Activated CD8-positive, alpha-beta T cell treated with anti-CD3 and anti-CD28 coated beads, Interleukin-2, amount 10 ng/mL, durations not matched to agents 7 days and 5 days (primary cell): ENCODE measurements around the gene ZMYND15. TPM values are rescaled to one million over a fixed set of nuclear protein-coding genes. Genes with fewer than 3 reads are reported as not detected.
A peak's percentile ranks its signal among the peaks of the same experiment; 100 is the strongest.

Experiments used
- ATAC-seq: fragments of 150-1000 bp; cut with Tn5 transposase; one replicate; pipeline ENCODE4 v1.10.0; 2021; ENCODE audit warnings: moderate library complexity
- CTCF ChIA-PET: fragments of 350-600 bp; sonication (Branson Sonifier 250); formaldehyde crosslinking; loops from one replicate; lab custom pipeline; 2021; ENCODE audit warnings: antibody characterized with exemption; lab: Charles Lee
- POLR2A ChIA-PET: fragments of 350-600 bp; sonication (Branson Sonifier 250); formaldehyde crosslinking; loops from one replicate; lab custom pipeline; 2021; ENCODE audit warnings: antibody characterized with exemption; lab: Charles Lee
- DNase-seq: peaks from one replicate; pipeline ENCODE4 v3.0.0-alpha.2; 2020
- H3K27ac Mint-ChIP-seq: one replicate; pipeline ENCODE4 v1.8.0; 2021; ENCODE audit warnings: mild to moderate bottlenecking, mixed read lengths
- H3K27me3 Mint-ChIP-seq: one replicate; pipeline ENCODE4 v1.8.0; 2021; ENCODE audit warnings: low read depth, mixed read lengths
- H3K36me3 Mint-ChIP-seq: one replicate; pipeline ENCODE4 v1.8.0; 2021; ENCODE audit warnings: low read depth, mixed read lengths
- H3K4me1 Mint-ChIP-seq: one replicate; pipeline ENCODE4 v1.8.0; 2021; ENCODE audit warnings: low read depth, mixed read lengths
- H3K4me3 Mint-ChIP-seq: one replicate; pipeline ENCODE4 v1.8.0; 2021; ENCODE audit warnings: mild to moderate bottlenecking, mixed read lengths
- H3K9me3 Mint-ChIP-seq: one replicate; pipeline ENCODE4 v1.8.0; 2022; ENCODE audit warnings: mixed read lengths; ENCODE audit not compliant: insufficient read depth
- total RNA-seq, 2 experiments: library from RNA; stranded (reverse); gene quantifications; one replicate each; pipeline ENCODE4 v1.2.3, GENCODE V29; 2021

Gene ZMYND15
- total RNA-seq, 2 experiments from 2014 or later: not detected

DNA sequence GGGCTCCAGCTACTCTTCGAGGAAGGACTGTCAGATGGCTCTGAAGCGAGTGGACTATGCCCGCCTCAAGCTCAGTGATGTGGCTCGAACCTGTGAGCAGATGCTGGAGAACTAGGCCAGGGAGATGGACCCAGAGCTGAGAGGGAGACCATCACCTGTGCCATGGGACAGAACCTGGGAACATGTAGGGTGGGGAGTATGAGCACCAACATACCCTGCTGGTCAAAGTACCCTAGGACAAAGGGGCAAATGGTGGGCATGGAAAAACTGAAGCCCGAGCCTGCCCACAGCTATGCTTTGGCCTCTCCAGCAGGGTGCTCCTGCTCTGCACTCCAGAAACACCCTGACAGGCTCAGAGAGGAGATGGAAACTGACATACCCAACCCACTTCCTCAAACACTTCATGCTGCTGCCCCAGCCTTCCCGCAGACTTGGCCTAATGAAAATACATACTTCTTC lies 6.5 kb upstream of the ZMYND15 start:
- H3K4me3 Mint-ChIP-seq: peak overlapping the region; percentile 95
- H3K9me3 Mint-ChIP-seq: no peaks in the 10 kb centered on the region
- H3K27me3 Mint-ChIP-seq: peaks cover 1% of the 10 kb centered on the region
- ChIA-PET POLR2A (interaction anchor here (0.6 to 2.2 kb wide), 3 partner anchors 9 to 57 kb away, joined by 4 to 9 read pairs (median 4); partner anchors contain the start of gene GLTPD2), CTCF (interaction anchor here (1.0 to 2.0 kb wide), 7 partner anchors 14 to 166 kb away, joined by 3 to 10 read pairs (median 8); partner anchors contain the start of genes ARRB2 and C17orf107)
- peak overlapping the region; percentile 63 for H3K27ac Mint-ChIP-seq
- peaks cover 39% of the 10 kb centered on the region for H3K4me1 Mint-ChIP-seq
- DNase-seq (peak; percentile 40), ATAC-seq (no peak)
- H3K36me3 Mint-ChIP-seq: peaks cover 6% of the 10 kb centered on the region

- H3K4me1 Mint-ChIP-seq: peaks cover 38% of the 10 kb centered on the region
- H3K36me3 Mint-ChIP-seq: peaks cover 6% of the 10 kb centered on the region
- H3K4me3 Mint-ChIP-seq: no peak overlapping the region
- ATAC-seq: no peak
- H3K27me3 Mint-ChIP-seq: peaks cover 10% of the 10 kb centered on the region
- DNase-seq: no peak
- no peak overlapping the region for H3K27ac Mint-ChIP-seq
- ChIA-PET POLR2A (no interaction called here), CTCF (no interaction called here)
- H3K9me3 Mint-ChIP-seq: no peaks in the 10 kb centered on the region
Observed at GRCh38 chr17:4734857-4735475, 4.7 kb upstream of the ZMYND15 start.

- ATAC-seq (no peak), DNase-seq (no peak)
- CTCF ChIA-PET: interaction anchor here (1.1 to 1.6 kb wide), 3 partner anchors 26 to 146 kb away, joined by 3 to 10 read pairs (median 4); partner anchors contain the start of genes ARRB2 and GLTPD2
- H3K27ac Mint-ChIP-seq: no peak overlapping the region
- H3K4me3 Mint-ChIP-seq: no peak overlapping the region
- H3K27me3 Mint-ChIP-seq: peaks cover 19% of the 10 kb centered on the region
- H3K4me1 Mint-ChIP-seq: peaks cover 38% of the 10 kb centered on the region
- peaks cover 6% of the 10 kb centered on the region for H3K36me3 Mint-ChIP-seq
- POLR2A ChIA-PET: interaction anchor here (0.8 kb wide), 1 partner anchor 51 kb away, joined by 3 read pairs; no protein-coding TSS in a partner anchor
- no peaks in the 10 kb centered on the region for H3K9me3 Mint-ChIP-seq
Observed at GRCh38 chr17:4735876-4736651, 3.6 kb upstream of the ZMYND15 start.

- Mint-ChIP-seq H3K27ac (peak overlapping the region; percentile 57), H3K9me3 (no peaks in the 10 kb centered on the region), H3K4me3 (peak overlapping the region; percentile 77), H3K27me3 (peaks cover 19% of the 10 kb centered on the region), H3K4me1 (peaks cover 26% of the 10 kb centered on the region), H3K36me3 (peaks cover 2% of the 10 kb centered on the region)
- DNase-seq: no peak
- ATAC-seq: peak; percentile 25
- POLR2A ChIA-PET: no interaction called here
- CTCF ChIA-PET: interaction anchor here (0.7 to 2.0 kb wide), 2 partner anchors 28 to 52 kb away, joined by 3 to 9 read pairs; partner anchors contain the start of gene ARRB2
Observed at GRCh38 chr17:4738136-4739121, 1.2 kb upstream of the ZMYND15 start.

GRCh38 chr17:4740025-4740351 lies 355 bp downstream of the ZMYND15 start:
- ChIA-PET CTCF (no interaction called here), POLR2A (no interaction called here)
- no peaks in the 10 kb centered on the region for H3K9me3 Mint-ChIP-seq
- peaks cover 19% of the 10 kb centered on the region for H3K27me3 Mint-ChIP-seq
- peak overlapping the region; percentile 69 for H3K4me3 Mint-ChIP-seq
- H3K36me3 Mint-ChIP-seq: no peaks in the 10 kb centered on the region
- peak overlapping the region; percentile 40 for H3K27ac Mint-ChIP-seq
- no peak for ATAC-seq
- DNase-seq: no peak
- peaks cover 23% of the 10 kb centered on the region for H3K4me1 Mint-ChIP-seq

DNA sequence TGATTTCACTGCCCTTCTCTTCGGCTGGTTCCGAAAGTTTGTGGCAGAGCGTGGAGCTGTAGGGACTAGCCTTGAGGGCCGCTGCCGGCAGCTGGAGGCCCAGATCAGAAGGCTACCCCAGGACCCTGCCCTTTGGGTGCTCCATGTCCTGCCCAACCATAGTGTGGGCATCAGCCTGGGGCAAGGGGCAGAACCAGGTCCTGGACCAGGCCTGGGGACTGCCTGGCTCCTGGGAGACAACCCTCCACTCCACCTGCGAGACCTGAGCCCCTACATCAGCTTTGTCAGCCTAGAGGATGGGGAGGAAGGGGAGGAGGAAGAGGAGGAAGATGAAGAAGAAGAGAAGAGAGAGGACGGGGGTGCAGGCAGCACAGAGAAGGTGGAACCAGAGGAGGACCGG lies 951 bp downstream of the ZMYND15 start:
- ATAC-seq (no peak), DNase-seq (no peak)
- Mint-ChIP-seq H3K27me3 (peaks cover 19% of the 10 kb centered on the region), H3K4me1 (peaks cover 27% of the 10 kb centered on the region), H3K9me3 (no peaks in the 10 kb centered on the region), H3K4me3 (peak overlapping the region; percentile 69), H3K27ac (peak overlapping the region; percentile 40), H3K36me3 (no peaks in the 10 kb centered on the region)
- POLR2A ChIA-PET: interaction anchor here (0.5 to 0.8 kb wide), 2 partner anchors 25 to 30 kb away, joined by 3 read pairs; no protein-coding TSS in a partner anchor
- CTCF ChIA-PET: no interaction called here

DNA sequence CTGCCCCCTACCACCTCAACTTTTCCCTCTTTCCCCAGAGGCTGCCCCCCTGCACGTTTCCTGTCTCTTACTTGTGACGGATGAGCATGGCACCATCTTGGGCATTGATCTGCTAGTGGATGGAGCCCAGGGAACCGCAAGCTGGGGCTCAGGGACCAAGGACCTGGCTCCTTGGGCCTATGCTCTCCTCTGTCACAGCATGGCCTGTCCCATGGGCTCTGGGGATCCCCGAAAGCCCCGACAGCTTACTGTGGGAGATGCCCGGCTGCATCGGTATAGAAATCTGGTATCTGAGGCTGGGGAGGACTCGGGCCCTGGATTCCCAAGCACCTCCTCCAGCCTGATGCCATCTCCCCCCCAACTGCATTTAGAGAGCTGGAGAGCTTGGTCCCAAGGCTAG lies 1.9 kb downstream of the ZMYND15 start:
- H3K4me1 Mint-ChIP-seq: peaks cover 21% of the 10 kb centered on the region
- ATAC-seq (no peak), DNase-seq (no peak)
- no peaks in the 10 kb centered on the region for H3K9me3 Mint-ChIP-seq
- peaks cover 19% of the 10 kb centered on the region for H3K27me3 Mint-ChIP-seq
- no peak overlapping the region for H3K4me3 Mint-ChIP-seq
- CTCF ChIA-PET: no interaction called here
- POLR2A ChIA-PET: no interaction called here
- no peak overlapping the region for H3K27ac Mint-ChIP-seq
- H3K36me3 Mint-ChIP-seq: no peaks in the 10 kb centered on the region

GRCh38 chr17:4742133-4742532 lies 2.5 kb downstream of the ZMYND15 start:
- peaks cover 21% of the 10 kb centered on the region for H3K4me1 Mint-ChIP-seq
- no peak overlapping the region for H3K27ac Mint-ChIP-seq
- H3K4me3 Mint-ChIP-seq: no peak overlapping the region
- peaks cover 19% of the 10 kb centered on the region for H3K27me3 Mint-ChIP-seq
- ATAC-seq (no peak), DNase-seq (no peak)
- no peaks in the 10 kb centered on the region for H3K36me3 Mint-ChIP-seq
- no peaks in the 10 kb centered on the region for H3K9me3 Mint-ChIP-seq
- POLR2A ChIA-PET: no interaction called here
- CTCF ChIA-PET: no interaction called here

GRCh38 chr17:4742629-4743028 lies 3.0 kb downstream of the ZMYND15 start:
- POLR2A ChIA-PET: interaction anchor here (0.6 kb wide), 1 partner anchor 54 kb away, joined by 5 read pairs; no protein-coding TSS in a partner anchor
- CTCF ChIA-PET: interaction anchor here (1.0 kb wide), 1 partner anchor 48 kb away, joined by 3 read pairs; no protein-coding TSS in a partner anchor

GRCh38 chr17:4743216-4743615 lies 3.6 kb downstream of the ZMYND15 start:
- DNase-seq (no peak), ATAC-seq (no peak)
- no peaks in the 10 kb centered on the region for H3K36me3 Mint-ChIP-seq
- ChIA-PET POLR2A (interaction anchor here (0.6 kb wide), 1 partner anchor 53 kb away, joined by 5 read pairs; no protein-coding TSS in a partner anchor), CTCF (interaction anchor here (0.6 to 1.0 kb wide), 2 partner anchors 47 to 948 kb away, joined by 3 read pairs; no protein-coding TSS in a partner anchor)
- H3K27me3 Mint-ChIP-seq: peaks cover 20% of the 10 kb centered on the region
- H3K9me3 Mint-ChIP-seq: no peaks in the 10 kb centered on the region
- H3K27ac Mint-ChIP-seq: no peak overlapping the region
- H3K4me1 Mint-ChIP-seq: peaks cover 28% of the 10 kb centered on the region
- H3K4me3 Mint-ChIP-seq: no peak overlapping the region

More at GRCh38 chr17:4742629-4743028, 3.0 kb downstream of the ZMYND15 start:
- Mint-ChIP-seq H3K9me3 (no peaks in the 10 kb centered on the region), H3K4me1 (peaks cover 24% of the 10 kb centered on the region), H3K27ac (no peak overlapping the region), H3K36me3 (no peaks in the 10 kb centered on the region), H3K27me3 (peaks cover 19% of the 10 kb centered on the region), H3K4me3 (no peak overlapping the region)
- DNase-seq (no peak), ATAC-seq (no peak)

DNA sequence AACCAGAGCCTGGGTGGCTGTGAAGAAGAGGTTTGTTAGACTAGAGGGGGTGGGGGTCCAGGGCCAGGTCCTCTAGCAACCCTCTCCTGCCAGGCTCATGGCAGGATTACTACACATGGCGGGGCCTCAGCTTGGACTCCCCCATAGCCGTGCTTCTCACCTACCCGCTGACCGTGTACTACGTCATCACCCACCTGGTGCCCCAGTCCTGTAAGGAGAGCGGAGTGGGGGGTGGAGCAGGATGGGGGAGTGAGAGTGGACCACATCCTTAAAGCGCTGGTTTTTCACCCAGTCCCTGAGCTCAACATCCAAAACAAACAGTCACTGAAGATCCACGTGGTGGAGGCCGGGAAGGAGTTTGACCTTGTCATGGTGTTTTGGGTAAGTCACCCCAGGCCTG lies 4.3 kb downstream of the ZMYND15 start:
- H3K27ac Mint-ChIP-seq: no peak overlapping the region
- peaks cover 19% of the 10 kb centered on the region for H3K27me3 Mint-ChIP-seq
- CTCF ChIA-PET: no interaction called here
- DNase-seq (no peak), ATAC-seq (no peak)
- no peaks in the 10 kb centered on the region for H3K36me3 Mint-ChIP-seq
- H3K9me3 Mint-ChIP-seq: no peaks in the 10 kb centered on the region
- H3K4me3 Mint-ChIP-seq: no peak overlapping the region
- POLR2A ChIA-PET: interaction anchor here (0.8 kb wide), 1 partner anchor 46 kb away, joined by 3 read pairs; no protein-coding TSS in a partner anchor
- peaks cover 28% of the 10 kb centered on the region for H3K4me1 Mint-ChIP-seq
